H9 (cell line): ENCODE data around the gene STAT1. TPM values are rescaled to one million over a fixed set of nuclear protein-coding genes. Genes with fewer than 3 reads are reported as not detected.

Experiments used
- DNase-seq: peaks from one replicate; pipeline ENCODE4 v3.0.0-alpha.2; 2017
- H2AFZ ChIP-seq: one replicate; pipeline ENCODE4 v1.6.1; 2013; ENCODE audit warnings: mild to moderate bottlenecking, low read length, control low read depth, moderate library complexity
- H2AK5ac ChIP-seq: 2 replicates; pipeline ENCODE4 v1.6.1; 2013; ENCODE audit warnings: low read length, control low read depth, mixed read lengths; ENCODE audit not compliant: insufficient read length
- H2BK120ac ChIP-seq: one replicate; pipeline ENCODE4 v1.6.1; 2013; ENCODE audit warnings: low read depth, mild to moderate bottlenecking, low read length, control low read depth, inconsistent platforms; ENCODE audit not compliant: poor library complexity, severe bottlenecking
- H2BK12ac ChIP-seq: 2 replicates; pipeline ENCODE4 v1.6.1; 2013; ENCODE audit warnings: low read length, control low read depth, mixed read lengths, low read depth; ENCODE audit not compliant: insufficient read length
- H2BK15ac ChIP-seq: 2 replicates; pipeline ENCODE4 v1.6.1; 2013; ENCODE audit warnings: low read depth, low read length, control low read depth
- H2BK20ac ChIP-seq: one replicate; pipeline ENCODE4 v1.6.1; 2013; ENCODE audit warnings: low read depth, mild to moderate bottlenecking, low read length, control low read depth, inconsistent platforms; ENCODE audit not compliant: poor library complexity, severe bottlenecking
- H2BK5ac ChIP-seq: 2 replicates; pipeline ENCODE4 v1.6.1; 2013; ENCODE audit warnings: low read length, control low read depth, mixed read lengths; ENCODE audit not compliant: insufficient read length
- H3K14ac ChIP-seq: 2 replicates; pipeline ENCODE4 v1.6.1; 2013; ENCODE audit warnings: low read length, control low read depth; ENCODE audit not compliant: insufficient read depth
- H3K18ac ChIP-seq: 2 replicates; pipeline ENCODE4 v1.6.1; 2013; ENCODE audit warnings: low read depth, mild to moderate bottlenecking, mixed read lengths, low read length, control low read depth; ENCODE audit not compliant: insufficient read length
- H3K23ac ChIP-seq: 2 replicates; pipeline ENCODE4 v1.6.1; 2013; ENCODE audit warnings: low read length, control low read depth, mixed read lengths, low read depth; ENCODE audit not compliant: insufficient read length
- H3K23me2 ChIP-seq: 2 replicates; pipeline ENCODE4 v1.6.1; 2013; ENCODE audit warnings: low read depth, mild to moderate bottlenecking, mixed read lengths, low read length, control low read depth; ENCODE audit not compliant: insufficient read length, poor library complexity, severe bottlenecking
- H3K27ac ChIP-seq: 2 replicates; pipeline ENCODE4 v1.5.1; 2013; ENCODE audit warnings: low read length, control low read depth, mixed read lengths, low read depth; ENCODE audit not compliant: insufficient read length
- H3K27me3 ChIP-seq: 2 replicates; pipeline ENCODE4 v1.6.1; 2013; ENCODE audit warnings: low read length, control low read depth, inconsistent platforms; ENCODE audit not compliant: insufficient read depth
- H3K4ac ChIP-seq: 2 replicates; pipeline ENCODE4 v1.6.1; 2013; ENCODE audit warnings: low read depth, mild to moderate bottlenecking, control low read depth, inconsistent platforms, low read length, moderate library complexity
- H3K4me1 ChIP-seq: 2 replicates; pipeline ENCODE4 v1.6.1; 2013; ENCODE audit warnings: low read length, control low read depth, inconsistent platforms; ENCODE audit not compliant: insufficient read depth
- H3K4me2 ChIP-seq: 2 replicates; pipeline ENCODE4 v1.6.1; 2013; ENCODE audit warnings: low read length, control low read depth, mixed read lengths; ENCODE audit not compliant: insufficient read length, insufficient read depth
- H3K56ac ChIP-seq: 2 replicates; pipeline ENCODE4 v1.6.1; 2013; ENCODE audit warnings: low read depth, mild to moderate bottlenecking, mixed read lengths, low read length, control low read depth; ENCODE audit not compliant: insufficient read length
- H3K79me1 ChIP-seq: 2 replicates; pipeline ENCODE4 v1.6.1; 2013; ENCODE audit warnings: low read depth, mild to moderate bottlenecking, moderate library complexity, low read length, control low read depth, inconsistent platforms; ENCODE audit not compliant: insufficient read depth, poor library complexity, severe bottlenecking
- H3K79me2 ChIP-seq: 2 replicates; pipeline ENCODE4 v1.6.1; 2013; ENCODE audit warnings: low read length, control low read depth, inconsistent platforms; ENCODE audit not compliant: insufficient read depth
- H3K9ac ChIP-seq: 2 replicates; pipeline ENCODE4 v1.6.1; 2013; ENCODE audit warnings: low read length, control low read depth, mixed read lengths; ENCODE audit not compliant: insufficient read length; ENCODE audit errors: extremely low read depth
- H3K9me3 ChIP-seq: one replicate; pipeline ENCODE4 v1.6.1; 2013; ENCODE audit warnings: low read depth, low read length, inconsistent platforms; ENCODE audit not compliant: control insufficient read depth
- H3T11ph ChIP-seq: one replicate; pipeline ENCODE4 v1.6.1; 2013; ENCODE audit warnings: mild to moderate bottlenecking, low read length, control low read depth, inconsistent platforms
- H4K20me1 ChIP-seq: one replicate; pipeline ENCODE4 v1.6.1; 2013; ENCODE audit not compliant: control insufficient read depth, insufficient read length, insufficient read depth
- H4K5ac ChIP-seq: 2 replicates; pipeline ENCODE4 v1.6.1; 2013; ENCODE audit warnings: low read depth, mild to moderate bottlenecking, mixed read lengths, low read length, control low read depth; ENCODE audit not compliant: insufficient read length
- H4K8ac ChIP-seq: replicated peaks from 2 replicates; pipeline ENCODE4 v1.6.1; 2013; ENCODE audit warnings: low read length, control low read depth, mixed read lengths, low read depth; ENCODE audit not compliant: insufficient read length
- H4K91ac ChIP-seq: 2 replicates; pipeline ENCODE4 v1.6.1; 2013; ENCODE audit warnings: low read depth, mild to moderate bottlenecking, moderate library complexity, mixed read lengths, low read length, control low read depth; ENCODE audit not compliant: insufficient read length
- H3K27ac Mint-ChIP-seq, 3 experiments: 2 replicates in 2 of 3; 3 replicates in 1 of 3; pipeline ENCODE4 v1.8.0; 2020 to 2021; ENCODE audit warnings: mixed read lengths in 3 of 3, mild to moderate bottlenecking in 1 of 3, moderate library complexity in 1 of 3
- H3K27me3 Mint-ChIP-seq: 2 replicates; pipeline ENCODE4 v1.8.0; 2021; ENCODE audit warnings: low read depth, mild to moderate bottlenecking, moderate library complexity, mixed read lengths
- H3K36me3 Mint-ChIP-seq, 3 experiments: 2 replicates in 2 of 3; 3 replicates in 1 of 3; pipeline ENCODE4 v1.8.0; 2020 to 2021; ENCODE audit warnings: low read depth in 3 of 3, mixed read lengths in 3 of 3; ENCODE audit not compliant: insufficient read depth in 1 of 3
- H3K4me1 Mint-ChIP-seq, 2 experiments: 2 replicates each; pipeline ENCODE4 v1.8.0; 2020; ENCODE audit warnings: mixed read lengths in 2 of 2
- H3K4me3 Mint-ChIP-seq, 2 experiments: 2 replicates in 1 of 2; 3 replicates in 1 of 2; pipeline ENCODE4 v1.8.0; 2020 to 2021; ENCODE audit warnings: mild to moderate bottlenecking in 2 of 2, mixed read lengths in 2 of 2, moderate library complexity in 1 of 2
- H3K9me3 Mint-ChIP-seq, 2 experiments: 2 replicates in 1 of 2; 3 replicates in 1 of 2; pipeline ENCODE4 v1.8.0; 2020; ENCODE audit warnings: mild to moderate bottlenecking in 2 of 2, mixed read lengths in 2 of 2, moderate library complexity in 1 of 2
- CTCF ChIP-seq: fragments of 200-600 bp; sonication (generic); conservative IDR thresholded peaks from 3 replicates; pipeline ENCODE4 v1.8.0; 2021; ENCODE audit warnings: antibody characterized with exemption, mild to moderate bottlenecking
- whole genome bisulfite sequencing: extraction: QIAGEN DNeasy Blood & Tissue Kit; methylation state at CpG from one replicate; pipeline ENCODE4 v1.1.7; 2013; ENCODE audit warnings: missing lambda C conversion rate, low lambda C conversion rate, mixed read lengths; ENCODE audit not compliant: insufficient read length; ENCODE audit errors: extremely low coverage; 5-methylcytosine and 5-hydroxymethylcytosine counted together
- total RNA-seq: library from RNA; stranded (reverse); gene quantifications from 2 replicates; pipeline ENCODE4 v1.2.1, GENCODE V29; 2021

STAT1 gene
- total RNA-seq, 1 experiment from 2014 or later = 48.1 TPM

GRCh38 chr2:190963088-190963487 lies 50.9 kb downstream of the STAT1 start:
- no peak overlapping the region for H3K18ac ChIP-seq
- Mint-ChIP-seq H3K36me3 (peaks cover 0 to 13% (median 3%) of the 10 kb centered on the region in 3 experiments; a peak in 4 of 7 replicates), H3K27ac (no peak overlapping the region), H3K9me3 (no peaks in the 10 kb centered on the region), H3K4me1 (no peaks in the 10 kb centered on the region), H3K4me3 (no peak overlapping the region), H3K27me3 (no peaks in the 10 kb centered on the region)
- H4K91ac ChIP-seq = no peak overlapping the region
- H3K27ac ChIP-seq = no peak overlapping the region
- H3T11ph ChIP-seq = no peak overlapping the region
- H2BK12ac ChIP-seq = no peak overlapping the region
- H3K14ac ChIP-seq = no peak overlapping the region
- no peak for DNase-seq
- no peak overlapping the region for H2AK5ac ChIP-seq
- no peaks in the 10 kb centered on the region for H4K20me1 ChIP-seq
- H3K27me3 ChIP-seq = no peaks in the 10 kb centered on the region
- H4K5ac ChIP-seq = no peak overlapping the region
- H3K79me1 ChIP-seq = no peaks in the 10 kb centered on the region
- no peak overlapping the region for H2BK15ac ChIP-seq
- H3K23me2 ChIP-seq = no peaks in the 10 kb centered on the region
- no peak overlapping the region for H2AFZ ChIP-seq
- TF ChIP-seq CTCF = no peak
- H2BK5ac ChIP-seq = no peak overlapping the region
- no peak overlapping the region for H3K4ac ChIP-seq
- H3K56ac ChIP-seq = no peak overlapping the region
- no peak overlapping the region for H2BK20ac ChIP-seq
- WGBS = no CpG with 5 or more reads among the region's 2 CpGs
- no peak overlapping the region for H3K23ac ChIP-seq
- no peak overlapping the region for H3K9ac ChIP-seq
- H3K9me3 ChIP-seq = no peaks in the 10 kb centered on the region
- H3K4me2 ChIP-seq = no peak overlapping the region
- H3K79me2 ChIP-seq = no peaks in the 10 kb centered on the region
- H2BK120ac ChIP-seq = no peak overlapping the region
- no peaks in the 10 kb centered on the region for H3K4me1 ChIP-seq
- no peak overlapping the region for H4K8ac ChIP-seq
